ENCODE data around the gene OTOR. TPM values are rescaled to one million over a fixed set of nuclear protein-coding genes. Genes with fewer than 3 reads are reported as not detected.

OTOR gene, protein sequence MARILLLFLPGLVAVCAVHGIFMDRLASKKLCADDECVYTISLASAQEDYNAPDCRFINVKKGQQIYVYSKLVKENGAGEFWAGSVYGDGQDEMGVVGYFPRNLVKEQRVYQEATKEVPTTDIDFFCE
- not detected for polyA plus RNA-seq (2013, experiment 1 of 2; ENCODE audit: insufficient read length)
- polyA plus RNA-seq (2013, experiment 2 of 2; ENCODE audit: insufficient read length): not detected

DNA sequence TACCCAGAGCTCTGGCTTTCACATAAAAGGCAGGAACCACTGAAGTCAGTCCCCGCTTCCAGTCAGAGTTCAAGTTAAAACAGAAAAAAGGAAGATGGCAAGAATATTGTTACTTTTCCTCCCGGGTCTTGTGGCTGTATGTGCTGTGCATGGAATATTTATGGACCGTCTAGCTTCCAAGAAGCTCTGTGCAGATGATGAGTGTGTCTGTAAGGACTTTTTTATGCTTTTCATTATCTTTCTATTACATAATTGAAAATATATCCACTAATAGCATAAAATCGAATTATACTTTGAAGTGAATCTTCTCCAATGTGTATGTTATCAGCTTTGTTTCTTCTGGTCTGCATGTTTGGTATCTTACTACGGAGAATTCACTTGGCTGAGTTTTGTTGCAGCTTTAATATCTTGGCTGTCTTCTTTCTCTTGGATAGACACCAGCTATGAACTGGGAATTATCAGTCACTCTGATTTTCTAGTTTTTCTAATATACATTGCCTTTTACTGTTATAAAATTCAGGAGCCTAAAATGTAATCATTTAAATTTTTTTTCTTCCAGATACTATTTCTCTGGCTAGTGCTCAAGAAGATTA lies at the start of gene OTOR:
OTOR (plus strand) TSS at position 51 of the 593 bp plus-strand sequence; CDS start at position 95, 44 bp downstream.
- no peak for DNase-seq

GRCh38 chr20:16699293-16699692 lies 48.9 kb upstream of the OTOR start:
- no peak for DNase-seq

- no peak for DNase-seq
These were observed 46.9 kb upstream of the OTOR start for GRCh38 chr20:16701296-16701695.

- no peak for DNase-seq
These were observed 44.6 kb upstream of the OTOR start for GRCh38 chr20:16703570-16703969.

DNA sequence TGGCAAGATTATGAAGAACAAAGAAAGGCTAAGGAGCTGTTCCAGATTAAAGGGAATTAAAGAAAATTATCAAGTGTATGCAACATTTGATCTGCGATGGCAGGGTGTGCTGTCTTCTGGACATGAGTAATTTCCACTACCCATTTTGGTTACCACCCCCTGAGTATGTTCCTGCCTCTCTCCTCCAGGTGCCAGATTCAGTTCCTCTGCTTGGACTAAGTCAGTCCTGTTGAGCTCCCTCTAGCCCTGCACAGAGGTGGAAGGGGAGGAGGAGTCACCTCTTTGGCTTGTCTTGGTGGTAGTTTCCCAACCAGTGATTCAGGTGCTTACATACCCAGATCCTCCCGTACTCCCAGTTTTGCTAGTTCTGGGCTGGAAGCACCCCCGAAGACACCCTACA lies 40.5 kb upstream of the OTOR start:
- no peak for DNase-seq

DNA sequence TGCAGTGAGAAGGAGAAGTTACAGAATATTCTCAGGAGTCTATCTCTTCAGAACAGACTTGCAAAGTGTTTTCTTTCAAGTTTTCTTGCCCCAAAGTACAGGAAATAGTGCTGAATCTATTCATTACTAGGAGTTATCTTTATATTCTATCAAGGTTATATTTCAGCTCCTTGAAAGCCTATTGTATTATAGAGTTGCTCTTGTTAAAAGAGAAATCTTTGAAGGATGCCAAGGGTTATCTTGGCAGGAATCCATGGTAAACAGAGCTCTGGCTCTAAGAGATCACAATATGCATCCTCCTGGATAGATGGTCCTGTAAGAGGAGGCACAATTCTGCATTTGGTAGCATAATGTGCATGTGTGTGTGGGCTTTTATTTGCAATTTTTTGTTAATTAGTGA lies 39.6 kb upstream of the OTOR start:
- DNase-seq: no peak

DNA sequence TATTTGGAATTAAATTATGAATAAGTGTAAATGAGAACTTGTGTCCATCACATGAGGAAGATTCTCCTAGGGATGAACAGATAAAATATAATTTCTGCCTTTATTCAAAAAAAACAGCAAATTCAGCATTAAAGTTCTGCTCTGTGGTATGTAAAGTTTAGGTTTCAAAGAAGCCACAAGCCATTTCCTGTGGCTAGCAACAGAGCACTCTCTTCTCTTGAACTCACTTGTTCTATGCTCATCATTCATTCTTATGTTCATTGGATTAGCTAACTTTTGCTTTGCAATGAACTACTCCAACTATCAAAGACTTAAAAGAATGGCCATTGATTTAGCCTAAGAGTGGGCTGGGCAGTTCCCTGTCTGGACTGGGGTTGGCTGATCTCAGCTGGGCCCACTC lies 39.1 kb upstream of the OTOR start:
- no peak for DNase-seq

DNA sequence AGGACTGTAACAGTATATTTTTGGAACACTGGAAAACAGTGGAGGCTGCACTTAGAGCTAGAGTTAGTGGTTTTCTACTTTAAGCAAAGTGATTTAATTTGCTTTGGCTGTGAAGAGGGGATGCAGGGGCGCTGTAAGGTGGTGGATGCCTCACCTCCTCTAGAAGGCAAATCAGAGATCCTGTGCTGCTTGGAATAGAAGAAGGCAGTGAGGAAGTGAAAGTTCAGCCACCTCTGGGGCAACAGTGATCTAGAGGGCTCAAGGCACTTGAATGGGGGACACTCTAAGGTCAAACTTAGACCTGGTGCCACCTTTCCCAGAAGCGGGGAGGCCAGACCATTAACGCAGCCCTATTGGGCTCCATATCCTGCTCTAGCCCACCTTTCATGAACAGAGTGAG lies 37.4 kb upstream of the OTOR start:
- no peak for DNase-seq

DNA sequence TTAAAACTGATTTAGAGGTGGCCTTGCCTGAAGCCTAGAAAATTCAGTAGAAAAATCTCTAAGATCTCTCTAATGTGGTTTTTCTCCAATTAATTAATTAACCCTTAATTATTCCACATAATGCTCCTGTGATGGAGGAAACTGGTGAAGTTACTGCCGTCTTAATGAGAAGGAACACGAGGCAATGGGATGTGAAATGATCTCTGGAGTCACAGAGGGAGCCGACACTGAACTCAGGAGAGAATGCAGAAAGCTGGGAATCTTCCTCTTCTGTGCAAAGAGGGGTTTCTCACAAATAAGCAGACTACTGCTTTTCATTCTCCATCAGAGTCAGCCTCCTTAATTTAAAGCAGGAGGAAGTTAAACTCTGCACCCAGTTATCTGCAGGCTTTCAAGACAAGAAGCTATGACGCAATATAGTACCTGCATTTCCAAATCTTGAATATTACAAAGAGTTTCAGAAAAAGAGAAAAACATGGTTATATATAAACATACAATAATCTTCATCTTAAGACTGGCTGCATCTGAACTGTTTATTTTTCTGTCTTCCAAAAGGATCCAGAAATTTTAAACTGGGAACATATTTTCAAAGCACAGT lies 36.4 kb upstream of the OTOR start:
- no peak for DNase-seq

DNA sequence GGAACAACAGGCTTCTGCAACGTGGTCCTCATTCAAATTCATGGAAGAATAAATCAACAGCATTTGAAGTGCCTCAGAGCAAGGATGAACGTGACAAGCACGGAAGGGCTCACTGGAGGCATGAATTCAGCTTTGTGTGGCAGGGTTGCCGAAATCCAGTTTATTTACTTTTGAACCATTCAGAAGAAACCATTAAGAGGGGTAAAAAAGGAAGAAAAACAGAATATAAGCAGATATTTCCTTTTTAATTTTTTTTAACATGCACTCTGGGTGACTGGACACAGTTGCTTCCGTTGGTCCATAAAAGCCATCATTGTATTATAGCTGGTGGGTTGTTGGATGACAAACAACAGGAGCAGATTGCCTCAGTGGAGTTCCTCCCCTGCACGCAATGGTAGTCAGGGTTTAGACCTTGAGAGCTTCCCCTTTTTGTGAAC lies 35.6 kb upstream of the OTOR start:
- no peak for DNase-seq

- DNase-seq: no peak
These were observed 35.1 kb upstream of the OTOR start for GRCh38 chr20:16713066-16713465.

DNA sequence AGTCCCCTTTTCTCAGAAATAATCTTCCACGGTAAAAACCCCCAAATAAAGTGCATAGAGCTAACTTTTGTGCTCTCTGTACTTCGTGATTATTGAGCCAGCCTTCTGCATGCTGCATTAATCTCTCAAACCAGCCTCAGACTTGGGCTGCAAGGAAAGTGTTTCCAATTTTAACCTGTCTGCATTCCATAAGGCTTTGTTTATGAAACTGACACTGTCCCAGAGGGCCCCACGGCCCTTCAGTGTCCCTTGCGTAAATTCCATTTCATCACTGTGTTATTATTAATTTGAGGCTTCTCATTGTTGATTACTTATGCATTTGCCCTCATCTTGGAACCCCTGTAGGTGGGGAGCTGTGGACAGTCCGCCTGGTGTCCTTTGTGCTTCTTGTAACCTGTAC lies 33.9 kb upstream of the OTOR start:
- DNase-seq: no peak

GRCh38 chr20:16714751-16715150 lies 33.4 kb upstream of the OTOR start:
- DNase-seq: no peak

- DNase-seq: no peak
These were observed 28.7 kb upstream of the OTOR start for GRCh38 chr20:16719421-16719820.

DNA sequence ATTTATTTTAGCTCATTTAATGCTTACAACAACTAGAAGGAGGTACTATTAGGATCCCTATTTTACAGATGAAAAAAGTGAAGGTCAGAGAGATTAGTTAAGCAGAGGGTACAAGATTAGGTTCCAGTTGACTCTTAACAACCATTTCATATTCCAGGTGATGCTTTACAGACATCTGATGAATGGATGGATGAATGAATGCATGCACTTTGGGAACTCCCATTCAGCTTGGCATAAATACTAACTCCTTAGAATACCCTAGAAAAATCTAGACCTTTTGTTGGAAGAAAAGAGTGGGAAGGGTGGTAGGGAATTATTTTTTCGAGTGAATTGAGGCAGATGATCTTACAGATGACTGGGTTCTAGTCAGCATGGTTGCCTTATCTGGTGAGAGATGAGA lies 19.1 kb upstream of the OTOR start:
- no peak for DNase-seq

- DNase-seq: peak; percentile 97
These were observed 18.3 kb upstream of the OTOR start, which contains the start of gene SNRPB2 for GRCh38 chr20:16729565-16730460. Gene SNRPB2 (plus strand): TSS chr20:16730026. CDS start chr20:16731703, 1,677 bp downstream.

DNA sequence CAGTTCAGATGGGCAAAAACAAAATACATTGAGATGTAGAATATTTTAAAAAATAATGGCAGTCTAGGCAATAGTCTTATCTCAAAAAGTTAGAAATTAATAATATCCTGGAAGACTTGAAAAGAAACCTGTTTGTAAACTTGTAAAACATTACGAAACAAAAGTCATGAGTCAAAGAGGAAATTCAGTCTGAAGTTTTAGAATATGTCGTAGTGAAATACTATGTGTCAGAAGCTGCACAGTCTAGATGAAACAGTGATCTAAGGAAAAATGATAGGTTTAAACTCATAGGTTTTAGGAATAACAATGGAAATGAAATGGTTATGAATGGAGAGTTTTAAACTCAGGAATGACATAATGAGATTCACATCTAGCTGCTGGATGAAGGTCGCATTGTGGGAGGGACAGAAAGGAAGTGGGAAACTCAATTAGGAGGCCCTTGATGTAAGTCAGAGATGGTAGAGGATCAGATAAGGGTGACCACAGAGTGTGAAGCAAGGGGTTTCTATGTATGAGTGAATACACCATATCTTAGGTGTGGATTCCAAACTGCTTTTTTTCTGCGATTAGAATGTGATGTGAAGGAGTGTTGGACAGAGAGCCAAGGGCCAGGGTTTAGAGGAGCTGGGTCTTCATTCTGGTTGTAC lies 15.5 kb upstream of the OTOR start:
- no peak for DNase-seq

DNA sequence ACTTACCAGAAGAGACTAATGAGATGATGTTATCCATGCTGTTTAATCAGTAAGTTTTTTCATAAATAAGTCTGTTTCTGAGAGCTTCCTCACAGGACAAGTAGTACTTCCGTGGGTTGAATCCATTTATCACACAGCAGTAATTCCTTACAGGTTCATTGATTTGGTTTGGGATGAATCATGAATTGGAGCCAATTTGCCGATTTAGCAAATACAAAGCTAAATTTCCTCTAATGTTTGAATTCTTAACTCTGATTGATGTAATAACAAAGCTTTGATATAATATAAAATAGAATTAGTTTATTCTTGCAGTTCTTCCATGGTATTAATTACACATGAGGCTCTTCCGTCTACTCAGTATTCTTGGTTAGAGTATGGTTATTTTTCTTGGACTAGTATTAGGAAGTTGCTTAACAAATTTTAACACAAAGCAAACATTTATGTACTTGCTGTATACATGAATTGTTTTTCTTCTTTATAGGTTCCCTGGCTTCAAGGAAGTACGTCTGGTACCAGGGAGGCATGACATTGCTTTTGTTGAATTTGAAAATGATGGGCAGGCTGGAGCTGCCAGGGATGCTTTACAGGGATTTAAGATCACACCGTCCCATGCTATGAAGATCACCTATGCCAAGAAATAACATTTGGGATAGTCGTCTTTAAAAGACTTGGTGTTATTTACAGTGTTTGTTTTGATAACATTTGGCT lies 7.6 kb upstream of the OTOR start:
- no peak for DNase-seq

GRCh38 chr20:16744178-16744807 lies 3.9 kb upstream of the OTOR start:
- DNase-seq: no peak

DNA sequence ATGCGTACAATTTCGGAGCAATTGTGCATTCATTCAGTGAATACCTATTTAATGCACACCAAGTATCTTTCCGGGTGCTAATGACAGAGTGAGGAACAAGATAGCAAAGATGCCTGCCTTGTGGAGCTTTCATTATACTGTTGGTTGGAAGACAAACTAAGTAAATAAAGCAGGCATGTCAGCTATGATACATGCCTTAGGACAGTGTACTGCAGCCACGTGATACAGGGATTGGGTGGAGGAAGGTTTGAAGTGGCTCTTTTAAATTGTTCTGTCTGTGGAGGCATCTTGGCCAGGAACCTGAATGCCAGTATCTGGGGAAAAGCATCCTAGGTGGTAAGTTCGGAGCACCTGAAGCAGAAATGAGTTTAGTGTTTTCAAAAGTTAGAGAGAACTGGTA lies 3.0 kb upstream of the OTOR start:
- no peak for DNase-seq

DNA sequence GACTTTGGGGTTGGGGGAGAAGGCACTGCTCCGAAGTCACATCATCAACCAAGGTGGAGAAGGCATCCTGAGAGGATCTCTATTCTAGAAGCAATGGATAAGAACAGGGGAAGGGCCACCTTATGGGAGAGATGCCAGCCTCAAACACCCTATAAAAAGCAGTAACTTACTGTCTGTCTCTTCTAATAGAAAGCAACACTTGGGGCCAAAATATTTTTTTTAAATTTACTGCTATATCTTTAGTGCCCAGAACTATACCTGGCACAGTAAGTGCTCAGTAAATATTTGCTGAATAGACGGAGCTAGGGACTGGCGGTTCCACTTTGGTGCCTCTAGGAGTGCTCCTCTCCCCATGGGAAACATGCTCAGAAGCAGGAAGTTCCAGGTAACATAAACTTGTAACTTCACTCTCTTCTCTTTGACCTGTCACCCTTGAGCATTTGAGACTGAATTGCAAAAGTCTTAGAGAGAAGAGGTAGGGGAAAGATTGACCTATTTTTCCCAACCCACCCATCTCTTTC lies 807 bp upstream of the OTOR start:
- no peak for DNase-seq
